GM23248 (cell line): ENCODE results near the gene SPPL3.

Experiments used
- EZH2 ChIP-seq: fragments of 200-600 bp; sonication (generic); IDR thresholded peaks from 2 replicates; pipeline ENCODE4 v1.6.1; 2018; ENCODE audit warnings: antibody characterized with exemption, mild to moderate bottlenecking; ENCODE audit not compliant: insufficient read depth, poor library complexity, severe bottlenecking
- EZH2phosphoT487 ChIP-seq: fragments of 200-600 bp; sonication (generic); IDR thresholded peaks from 2 replicates; pipeline ENCODE4 v1.6.1; 2018; ENCODE audit warnings: antibody characterized with exemption, moderate library complexity, mild to moderate bottlenecking, low read depth; ENCODE audit not compliant: insufficient read depth

DNA sequence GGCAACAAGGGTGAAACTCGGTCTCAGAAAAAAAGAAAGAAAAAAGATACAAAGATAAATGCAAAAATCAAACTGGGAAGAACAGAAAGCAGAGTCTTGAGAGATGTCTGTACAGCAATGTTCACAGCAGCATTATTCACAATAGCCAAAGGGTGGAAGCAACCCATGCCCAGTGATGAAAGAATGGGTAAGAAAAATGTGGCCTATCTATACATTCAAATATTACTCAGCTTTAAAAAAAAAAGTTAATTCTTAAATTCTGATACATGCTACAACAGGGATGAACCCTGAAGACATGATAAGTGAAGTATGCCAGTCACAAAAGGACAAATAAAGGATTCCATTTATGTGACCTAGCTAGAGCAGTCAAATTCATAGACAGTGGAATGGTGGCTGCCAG is 33.7 kb downstream of the SPPL3 start:
- TF ChIP-seq EZH2phosphoT487 (no peak), EZH2 (no peak)
